ENCODE measurements around the gene PLXND1. TPM values are rescaled to one million over a fixed set of nuclear protein-coding genes. Genes with fewer than 3 reads are reported as not detected.
"Not testable (repeated sequence)": the region's sequence is repeated elsewhere in the genome, so short reads cannot be mapped to it uniquely, and the experiment has no call there.

Gene PLXND1
- total and polyA plus RNA-seq, 11 donors, result 40.8 to 218 (median 66.4) TPM

- H3K4me1 ChIP-seq, result peaks cover 0 to 9% (median 0%) of the 10 kb centered on the region in 12 donors
- H3K4me3 ChIP-seq, result no peak overlapping the region
- DNase-seq, result no peak
- H3K27ac ChIP-seq, result no peak overlapping the region
- H3K9me3 ChIP-seq, result no peaks in the 10 kb centered on the region
- WGBS, 4 donors, result 71 to 80% (median 75%) methylated on average over 5 of the region's 5 CpGs
- intact Hi-C loops (cut with DNase I), result loop anchor here in 3 of 10 donors (5.0 kb wide), 1 partner anchor 287 kb away; no protein-coding TSS in a partner anchor
- no peaks in the 10 kb centered on the region for H3K27me3 ChIP-seq
- peaks cover 0 to 3% (median 0%) of the 10 kb centered on the region in 9 donors for H3K36me3 ChIP-seq
- TF ChIP-seq, protein P1, sequence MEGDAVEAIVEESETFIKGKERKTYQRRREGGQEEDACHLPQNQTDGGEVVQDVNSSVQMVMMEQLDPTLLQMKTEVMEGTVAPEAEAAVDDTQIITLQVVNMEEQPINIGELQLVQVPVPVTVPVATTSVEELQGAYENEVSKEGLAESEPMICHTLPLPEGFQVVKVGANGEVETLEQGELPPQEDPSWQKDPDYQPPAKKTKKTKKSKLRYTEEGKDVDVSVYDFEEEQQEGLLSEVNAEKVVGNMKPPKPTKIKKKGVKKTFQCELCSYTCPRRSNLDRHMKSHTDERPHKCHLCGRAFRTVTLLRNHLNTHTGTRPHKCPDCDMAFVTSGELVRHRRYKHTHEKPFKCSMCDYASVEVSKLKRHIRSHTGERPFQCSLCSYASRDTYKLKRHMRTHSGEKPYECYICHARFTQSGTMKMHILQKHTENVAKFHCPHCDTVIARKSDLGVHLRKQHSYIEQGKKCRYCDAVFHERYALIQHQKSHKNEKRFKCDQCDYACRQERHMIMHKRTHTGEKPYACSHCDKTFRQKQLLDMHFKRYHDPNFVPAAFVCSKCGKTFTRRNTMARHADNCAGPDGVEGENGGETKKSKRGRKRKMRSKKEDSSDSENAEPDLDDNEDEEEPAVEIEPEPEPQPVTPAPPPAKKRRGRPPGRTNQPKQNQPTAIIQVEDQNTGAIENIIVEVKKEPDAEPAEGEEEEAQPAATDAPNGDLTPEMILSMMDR (IDR thresholded peaks at IDR 0.05), result no peak
- no peak for TF ChIP-seq POLR2A (IDR thresholded peaks at IDR 0.05)
- ATAC-seq, result no peak
These were observed 38.8 kb upstream of the PLXND1 start for GRCh38 chr3:129645286-129645685.

DNA sequence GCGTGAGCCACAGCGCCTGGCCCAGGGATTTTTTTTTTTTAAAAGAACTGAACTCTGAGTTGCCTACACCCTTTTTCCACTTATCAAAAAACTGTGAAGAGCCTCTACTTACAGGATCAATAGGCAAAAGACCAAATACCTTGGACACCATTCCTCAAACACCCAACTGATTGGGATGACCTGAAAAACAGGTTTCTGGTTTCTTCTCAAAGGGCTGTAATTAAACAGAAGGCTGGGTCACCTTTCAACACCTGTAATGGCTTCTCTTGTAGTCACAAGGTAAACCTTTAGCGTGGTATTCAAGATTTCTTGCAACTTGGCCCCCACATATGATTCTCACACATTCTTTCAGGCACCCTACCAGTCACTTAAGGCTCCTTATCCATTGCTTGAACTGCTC lies 38.4 kb upstream of the PLXND1 start:
- TF ChIP-seq, protein P1 (IDR thresholded peaks at IDR 0.05), result no peak
- no peak for TF ChIP-seq POLR2A (IDR thresholded peaks at IDR 0.05)
- intact Hi-C loops (cut with DNase I), result loop anchor here in 3 of 10 donors (5.0 kb wide), 1 partner anchor 287 kb away; no protein-coding TSS in a partner anchor
- 88 to 98% (median 94%) methylated on average over 3 of the region's 3 CpGs for WGBS, 4 donors

DNA sequence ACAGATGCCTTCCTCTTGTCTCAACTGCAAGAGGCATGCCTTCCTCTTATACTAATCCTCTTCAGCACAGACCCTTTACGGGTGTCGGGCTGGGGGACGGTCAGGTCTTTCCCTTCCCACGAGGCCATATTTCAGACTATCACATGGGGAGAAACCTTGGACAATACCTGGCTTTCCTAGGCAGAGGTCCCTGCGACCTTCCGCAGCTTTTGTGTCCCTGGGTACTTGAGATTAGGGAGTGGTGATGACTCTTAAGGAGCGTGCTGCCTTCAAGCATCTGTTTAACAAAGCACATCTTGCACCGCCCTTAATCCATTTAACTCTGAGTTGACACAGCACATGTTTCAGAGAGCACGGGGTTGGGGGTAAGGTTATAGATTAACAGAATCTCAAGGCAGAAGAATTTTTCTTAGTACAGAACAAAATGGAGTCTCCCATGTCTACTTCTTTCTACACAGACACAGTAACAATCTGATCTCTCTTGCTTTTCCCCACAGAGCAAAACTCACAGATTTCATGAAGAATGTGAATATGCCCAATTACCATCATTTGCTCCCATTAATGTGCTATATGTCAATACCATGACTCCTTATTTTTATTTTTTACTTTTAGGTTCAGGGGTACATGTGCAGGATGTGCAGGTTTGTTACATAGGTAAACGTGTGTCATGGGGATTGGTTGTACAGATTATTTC lies 35.2 kb upstream of the PLXND1 start:
- H3K9me3 ChIP-seq; H3K36me3 ChIP-seq; ATAC-seq; H3K27me3 ChIP-seq; intact Hi-C loops (cut with DNase I); H3K4me3 ChIP-seq; H3K4me1 ChIP-seq; H3K27ac ChIP-seq; DNase-seq: not testable (repeated sequence)
- 53 to 65% (median 60%) methylated on average over 8 to 10 of the region's 10 CpGs for WGBS, 4 donors

More for the DNA sequence above, 38.4 kb upstream of the PLXND1 start:
- Histone ChIP-seq H3K4me3 (no peak overlapping the region), H3K36me3 (peaks cover 0 to 3% (median 0%) of the 10 kb centered on the region in 9 donors), H3K27ac (no peak overlapping the region), H3K27me3 (no peaks in the 10 kb centered on the region), H3K9me3 (no peaks in the 10 kb centered on the region), H3K4me1 (peaks cover 0 to 6% (median 0%) of the 10 kb centered on the region in 12 donors)
- ATAC-seq (no peak), DNase-seq (no peak)

- H3K27ac ChIP-seq; H3K4me1 ChIP-seq; H3K4me3 ChIP-seq; H3K9me3 ChIP-seq; ATAC-seq; H3K27me3 ChIP-seq; DNase-seq; intact Hi-C loops (cut with DNase I); H3K36me3 ChIP-seq: not testable (repeated sequence)
- WGBS, 4 donors, result 86 to 93% (median 91%) methylated on average over 7 of the region's 7 CpGs
These were observed 34.5 kb upstream of the PLXND1 start for GRCh38 chr3:129640985-129641384.

GRCh38 chr3:129638481-129638880 lies 32.0 kb upstream of the PLXND1 start:
- Histone ChIP-seq H3K36me3 (no peaks in the 10 kb centered on the region), H3K9me3 (peaks cover 0 to 8% (median 0%) of the 10 kb centered on the region in 12 donors), H3K27ac (no peak overlapping the region), H3K27me3 (no peaks in the 10 kb centered on the region), H3K4me1 (no peaks in the 10 kb centered on the region), H3K4me3 (no peak overlapping the region)
- ATAC-seq, result no peak
- TF ChIP-seq, protein P1 (IDR thresholded peaks at IDR 0.05), result no peak
- TF ChIP-seq POLR2A (IDR thresholded peaks at IDR 0.05), result no peak
- WGBS, 4 donors, result 57 to 77% (median 70%) methylated on average over 3 of the region's 3 CpGs
- intact Hi-C loops (cut with DNase I), result loop anchor here in 2 of 10 donors (10.0 kb wide), 2 partner anchors 356 to 366 kb away; no protein-coding TSS in a partner anchor
- DNase-seq, result no peak
